HG02610 (cell line): ENCODE measurements around the gene AK9.
"Not testable (repeated sequence)": the region's sequence is repeated elsewhere in the genome, so short reads cannot be mapped to it uniquely, and the experiment has no call there.

ENCODE experiments used
- ATAC-seq: cut with Tn5 transposase; IDR thresholded peaks from one replicate; pipeline ENCODE4 v1.9.1; 2021; ENCODE audit warnings: mild to moderate bottlenecking, moderate library complexity; ENCODE audit not compliant: unreplicated experiment

Gene AK9

GRCh38 chr6:109690737-109691621, at the start of gene AK9, which contains the start of gene FIG4:
TSS of gene AK9 (minus strand) at chr6:109691202. CDS start at chr6:109675745, 15,457 bp downstream.
TSS of gene FIG4 (plus strand) at chr6:109691296. CDS start at chr6:109691436, 140 bp downstream.
- ATAC-seq = peak; percentile 96

DNA sequence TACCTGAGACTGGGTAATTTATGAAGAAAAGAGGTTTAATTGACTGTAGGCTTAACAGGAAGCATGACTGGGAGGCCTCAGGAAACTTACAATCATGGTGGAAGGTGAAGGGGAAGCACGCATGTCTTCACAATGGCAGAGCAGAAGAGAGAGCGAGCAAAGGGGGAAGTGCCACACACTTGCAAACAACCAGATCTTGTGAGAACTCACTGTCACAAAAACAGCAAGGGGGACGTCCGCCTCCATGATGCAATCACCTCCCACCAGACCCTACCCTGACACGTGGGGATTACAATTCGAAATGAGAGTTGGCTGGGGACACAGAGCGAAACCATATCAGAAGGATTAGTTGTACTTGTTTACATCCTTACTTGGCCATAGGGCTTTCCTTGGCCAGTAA, 49.8 kb upstream of the AK9 start:
- ATAC-seq = no peak

GRCh38 chr6:109739686-109740085, 48.7 kb upstream of the AK9 start:
- no peak for ATAC-seq

- no peak for ATAC-seq
Observed at GRCh38 chr6:109738667-109739066, 47.7 kb upstream of the AK9 start.

DNA sequence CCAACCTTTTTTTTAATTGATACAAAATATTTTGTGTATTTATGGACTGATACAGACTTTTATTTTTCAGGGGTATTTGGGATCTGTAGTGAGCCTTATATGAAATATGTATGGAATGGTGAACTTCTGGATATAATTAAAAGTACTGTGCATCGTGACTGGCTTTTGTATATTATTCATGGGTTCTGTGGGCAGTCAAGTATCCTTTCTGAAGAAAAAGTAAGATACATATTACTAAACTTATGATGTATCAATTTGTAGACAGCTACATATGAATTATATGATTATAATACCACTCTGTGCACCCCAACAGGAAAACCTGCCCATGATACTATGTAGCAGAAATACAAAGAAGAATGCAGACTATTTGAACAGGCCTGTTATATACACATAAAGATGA, 47.3 kb upstream of the AK9 start:
- no peak for ATAC-seq

DNA sequence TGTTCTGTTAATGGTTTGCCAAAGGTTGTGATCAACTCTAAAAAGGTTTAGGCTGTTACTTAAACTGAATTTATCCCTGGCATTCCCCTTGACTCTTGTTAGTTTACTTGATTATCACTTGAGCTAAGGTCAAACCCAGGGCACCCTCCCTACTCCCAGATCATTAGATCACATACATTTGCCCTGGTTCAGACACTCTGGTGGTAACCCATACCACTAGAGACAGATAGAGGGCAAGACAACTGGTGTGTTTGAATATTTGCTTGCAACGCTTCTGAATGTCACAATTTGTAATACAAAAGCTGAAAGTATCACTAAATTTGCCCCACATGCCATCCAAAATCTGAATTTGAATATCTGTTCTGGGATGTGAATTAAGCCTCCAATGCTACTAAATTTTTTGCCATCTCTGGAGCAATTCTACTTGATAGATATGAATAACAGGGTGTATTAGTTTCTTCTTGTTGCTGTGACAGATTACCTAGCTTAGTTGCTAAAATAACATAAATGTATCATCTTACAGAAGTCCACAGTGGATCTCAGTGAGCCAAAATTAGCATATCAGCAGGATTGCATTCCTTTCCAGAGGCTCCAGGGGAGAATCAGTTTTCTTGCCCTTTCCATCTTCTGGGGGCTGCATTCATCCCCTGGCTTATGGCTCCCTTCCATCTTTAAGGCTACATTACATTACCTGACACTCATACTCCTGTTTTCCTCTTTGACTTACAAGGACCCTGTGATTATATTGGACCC, 45.4 kb upstream of the AK9 start:
- no peak for ATAC-seq

- not testable (repeated sequence) for ATAC-seq
Observed at GRCh38 chr6:109725250-109725649, 34.2 kb upstream of the AK9 start.

GRCh38 chr6:109722564-109723254, 31.7 kb upstream of the AK9 start:
- ATAC-seq = no peak

DNA sequence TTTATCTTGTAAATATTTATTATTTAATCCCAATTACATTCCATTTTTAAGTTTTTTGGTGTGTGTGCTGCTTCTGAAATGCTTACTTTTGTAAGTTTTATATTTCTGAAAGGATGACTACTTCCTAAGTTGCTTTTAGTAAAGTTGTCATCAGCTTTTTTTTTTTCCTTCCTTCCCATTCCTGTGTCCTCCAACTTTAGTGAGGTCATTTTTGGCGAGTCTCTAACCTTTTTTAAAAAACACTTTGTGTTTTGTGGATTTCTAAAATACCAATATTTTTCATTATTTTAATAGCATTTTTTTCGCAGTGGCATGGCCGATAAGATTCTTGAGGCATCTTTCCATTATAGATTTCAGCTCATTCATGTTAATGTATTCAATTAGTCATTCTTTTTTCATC, 31.0 kb upstream of the AK9 start:
- no peak for ATAC-seq

DNA sequence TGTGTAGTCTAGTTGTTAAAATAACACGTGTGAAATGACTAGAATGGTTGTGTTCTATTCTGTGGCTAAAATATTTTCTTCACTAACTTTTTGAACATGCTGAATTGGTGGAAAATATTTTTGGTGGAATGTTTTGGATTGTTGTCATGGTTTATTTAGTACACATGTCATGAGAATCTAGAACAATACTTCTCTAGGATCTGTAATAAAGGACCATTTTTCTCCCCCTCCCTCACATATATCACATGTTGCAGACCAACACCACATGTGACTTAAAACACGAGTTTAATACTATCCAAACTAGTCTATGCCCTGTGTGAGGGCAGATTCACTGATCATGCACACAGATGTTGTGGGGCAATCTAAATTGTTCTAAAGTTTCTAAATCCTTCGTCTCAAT, 29.3 kb upstream of the AK9 start:
- no peak for ATAC-seq

GRCh38 chr6:109718991-109719390, 28.0 kb upstream of the AK9 start:
- ATAC-seq = no peak

- no peak for ATAC-seq
Observed at GRCh38 chr6:109717971-109718370, 27.0 kb upstream of the AK9 start.

- no peak for ATAC-seq
Observed at GRCh38 chr6:109715616-109716015, 24.6 kb upstream of the AK9 start.

DNA sequence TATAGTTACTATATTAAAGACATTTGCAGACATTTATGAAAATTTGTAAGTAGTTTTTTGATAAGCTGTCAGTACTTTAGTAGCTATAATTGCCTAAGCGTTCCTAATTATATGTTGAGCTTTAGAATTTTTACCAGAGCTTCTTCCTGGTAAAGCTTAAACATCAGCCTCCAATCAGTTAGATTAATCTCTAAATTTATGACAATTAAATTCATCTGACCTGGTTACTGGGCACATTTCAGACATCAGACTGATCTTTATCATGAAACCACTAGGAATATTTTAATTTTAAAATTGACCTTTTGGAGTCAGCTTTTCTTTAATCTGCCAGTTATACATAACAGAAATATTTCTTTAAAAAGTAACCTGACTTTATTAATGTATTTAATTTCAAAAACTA, 23.6 kb upstream of the AK9 start:
- ATAC-seq = no peak

DNA sequence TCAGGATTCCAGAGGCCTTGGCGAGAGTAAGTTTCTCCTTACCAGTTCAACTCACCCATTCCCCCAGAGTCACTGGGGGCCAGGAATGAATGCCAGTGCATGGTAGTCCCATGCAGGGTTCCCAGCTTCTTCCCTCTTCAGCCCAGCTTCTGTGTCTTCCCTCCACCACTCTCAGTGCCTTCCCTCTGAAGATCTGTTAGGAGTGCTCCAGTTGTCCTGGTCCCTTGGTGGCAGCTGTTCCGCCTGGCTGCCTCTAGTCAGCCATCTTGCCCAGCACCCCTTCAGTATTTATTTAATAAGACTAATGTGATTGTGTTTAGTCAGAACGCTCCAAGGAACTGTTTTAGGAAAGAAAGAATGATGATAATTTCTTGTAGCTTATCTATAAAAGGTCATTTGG, 23.2 kb upstream of the AK9 start:
- ATAC-seq = no peak

DNA sequence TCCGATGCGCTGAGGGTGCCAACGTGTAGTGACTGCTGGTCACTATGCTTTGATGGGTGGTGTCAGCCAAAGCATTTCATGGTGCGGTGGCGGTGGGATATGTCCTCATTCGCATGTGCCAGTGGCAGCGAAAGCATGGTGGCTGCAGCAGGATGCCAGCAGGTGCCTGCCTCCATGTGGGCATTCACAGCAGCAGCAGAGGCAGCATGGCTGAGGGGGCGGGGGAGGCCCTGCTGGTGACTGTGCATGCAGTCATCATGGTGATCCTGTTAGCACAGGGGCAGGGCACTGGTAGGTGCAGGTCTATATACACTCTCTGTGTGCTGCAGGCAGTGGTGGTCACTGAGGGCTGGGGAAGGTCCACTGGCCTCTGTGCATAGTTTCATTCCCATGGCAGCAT, 22.1 kb upstream of the AK9 start:
- ATAC-seq = no peak

DNA sequence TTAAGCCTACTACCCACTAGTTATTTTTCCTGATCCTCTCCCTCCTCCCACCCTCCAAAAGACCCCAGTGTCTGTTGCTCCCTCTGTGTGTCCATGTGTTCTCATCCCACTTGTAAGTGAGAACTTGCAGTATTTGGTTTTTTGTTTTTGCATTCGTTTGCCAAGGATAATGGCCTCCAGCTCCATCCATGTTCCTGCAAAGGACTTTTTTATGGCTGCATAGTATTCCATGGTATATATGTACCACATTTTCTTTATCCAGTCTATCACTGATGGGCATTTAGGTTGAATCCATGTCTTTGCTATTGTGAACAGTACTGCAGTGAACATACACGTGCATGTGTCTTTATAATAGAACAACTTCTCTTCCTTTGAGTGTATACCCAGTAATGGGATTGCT, 17.1 kb upstream of the AK9 start:
- ATAC-seq = not testable (repeated sequence)

- no peak for ATAC-seq
Observed at GRCh38 chr6:109706513-109706912, 15.5 kb upstream of the AK9 start.

- peak; percentile 85 for ATAC-seq
Observed at GRCh38 chr6:109705258-109705657, 14.3 kb upstream of the AK9 start.

- no peak for ATAC-seq
Observed at GRCh38 chr6:109702791-109703190, 11.8 kb upstream of the AK9 start.

- ATAC-seq = no peak
Observed at GRCh38 chr6:109701774-109702173, 10.8 kb upstream of the AK9 start.
